ENCODE measurements around the gene TMEM184B.

GRCh38 chr22:38282397-38282796, 9.6 kb upstream of the TMEM184B start:
- TF ChIP-seq POLR2AphosphoS5 (IDR thresholded peaks at IDR 0.05; ENCODE audit: low read depth) = no peak
- TF ChIP-seq REST (IDR thresholded peaks at IDR 0.05; ENCODE audit: unreplicated experiment) = no peak
- TF ChIP-seq, protein P1, sequence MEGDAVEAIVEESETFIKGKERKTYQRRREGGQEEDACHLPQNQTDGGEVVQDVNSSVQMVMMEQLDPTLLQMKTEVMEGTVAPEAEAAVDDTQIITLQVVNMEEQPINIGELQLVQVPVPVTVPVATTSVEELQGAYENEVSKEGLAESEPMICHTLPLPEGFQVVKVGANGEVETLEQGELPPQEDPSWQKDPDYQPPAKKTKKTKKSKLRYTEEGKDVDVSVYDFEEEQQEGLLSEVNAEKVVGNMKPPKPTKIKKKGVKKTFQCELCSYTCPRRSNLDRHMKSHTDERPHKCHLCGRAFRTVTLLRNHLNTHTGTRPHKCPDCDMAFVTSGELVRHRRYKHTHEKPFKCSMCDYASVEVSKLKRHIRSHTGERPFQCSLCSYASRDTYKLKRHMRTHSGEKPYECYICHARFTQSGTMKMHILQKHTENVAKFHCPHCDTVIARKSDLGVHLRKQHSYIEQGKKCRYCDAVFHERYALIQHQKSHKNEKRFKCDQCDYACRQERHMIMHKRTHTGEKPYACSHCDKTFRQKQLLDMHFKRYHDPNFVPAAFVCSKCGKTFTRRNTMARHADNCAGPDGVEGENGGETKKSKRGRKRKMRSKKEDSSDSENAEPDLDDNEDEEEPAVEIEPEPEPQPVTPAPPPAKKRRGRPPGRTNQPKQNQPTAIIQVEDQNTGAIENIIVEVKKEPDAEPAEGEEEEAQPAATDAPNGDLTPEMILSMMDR (conservative IDR thresholded peaks at IDR 0.05; ENCODE audit: low read depth in 2 of 2) = no peak
- no peak for TF ChIP-seq EZH2 (IDR thresholded peaks at IDR 0.05; ENCODE audit: low read depth, unreplicated experiment)

All from GM23338 (cell line).